Effector memory CD4-positive, alpha-beta T cell (primary cell): Measurements from ENCODE around the gene ARRDC1.
"Not testable (repeated sequence)": the region's sequence is repeated elsewhere in the genome, so short reads cannot be mapped to it uniquely, and the experiment has no call there.

Experiments
- DNase-seq, 3 donors: peaks; one replicate each; pipeline ENCODE4 v3.0.0-alpha.2; 2020
- H3K27ac ChIP-seq: 2 replicates; pipeline ENCODE4 v1.7.0; 2013; ENCODE audit warnings: mild to moderate bottlenecking, low read length, moderate library complexity; ENCODE audit not compliant: insufficient read depth, poor library complexity, severe bottlenecking
- H3K27me3 ChIP-seq: replicated peaks from 2 replicates; pipeline ENCODE4 v1.7.0; 2013; ENCODE audit warnings: mild to moderate bottlenecking, low read length; ENCODE audit not compliant: insufficient read depth, control insufficient read depth, poor library complexity, severe bottlenecking
- H3K36me3 ChIP-seq: 2 replicates; pipeline ENCODE4 v1.7.0; 2013; ENCODE audit warnings: mild to moderate bottlenecking, low read length, moderate library complexity; ENCODE audit not compliant: control insufficient read depth, insufficient read depth
- H3K4me1 ChIP-seq: 2 replicates; pipeline ENCODE4 v1.7.0; 2013; ENCODE audit warnings: low read length, mild to moderate bottlenecking; ENCODE audit not compliant: control insufficient read depth, insufficient read depth, poor library complexity, severe bottlenecking
- H3K4me3 ChIP-seq: 2 replicates; pipeline ENCODE4 v1.7.0; 2013; ENCODE audit warnings: low read length, low read depth, mild to moderate bottlenecking; ENCODE audit not compliant: insufficient read depth, poor library complexity, severe bottlenecking
- H3K9me3 ChIP-seq: 2 replicates; pipeline ENCODE4 v1.7.0; 2013; ENCODE audit warnings: mild to moderate bottlenecking, low read length, moderate library complexity; ENCODE audit not compliant: control insufficient read depth
- total RNA-seq, 3 donors: gene quantifications; one replicate each; lab custom pipeline; 2026; lab: John Stamatoyannopoulos, UW

Gene ARRDC1, protein sequence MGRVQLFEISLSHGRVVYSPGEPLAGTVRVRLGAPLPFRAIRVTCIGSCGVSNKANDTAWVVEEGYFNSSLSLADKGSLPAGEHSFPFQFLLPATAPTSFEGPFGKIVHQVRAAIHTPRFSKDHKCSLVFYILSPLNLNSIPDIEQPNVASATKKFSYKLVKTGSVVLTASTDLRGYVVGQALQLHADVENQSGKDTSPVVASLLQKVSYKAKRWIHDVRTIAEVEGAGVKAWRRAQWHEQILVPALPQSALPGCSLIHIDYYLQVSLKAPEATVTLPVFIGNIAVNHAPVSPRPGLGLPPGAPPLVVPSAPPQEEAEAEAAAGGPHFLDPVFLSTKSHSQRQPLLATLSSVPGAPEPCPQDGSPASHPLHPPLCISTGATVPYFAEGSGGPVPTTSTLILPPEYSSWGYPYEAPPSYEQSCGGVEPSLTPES
- 29.0 to 56.9 (median 35.5) reads per million in 3 donors for total RNA-seq

DNA sequence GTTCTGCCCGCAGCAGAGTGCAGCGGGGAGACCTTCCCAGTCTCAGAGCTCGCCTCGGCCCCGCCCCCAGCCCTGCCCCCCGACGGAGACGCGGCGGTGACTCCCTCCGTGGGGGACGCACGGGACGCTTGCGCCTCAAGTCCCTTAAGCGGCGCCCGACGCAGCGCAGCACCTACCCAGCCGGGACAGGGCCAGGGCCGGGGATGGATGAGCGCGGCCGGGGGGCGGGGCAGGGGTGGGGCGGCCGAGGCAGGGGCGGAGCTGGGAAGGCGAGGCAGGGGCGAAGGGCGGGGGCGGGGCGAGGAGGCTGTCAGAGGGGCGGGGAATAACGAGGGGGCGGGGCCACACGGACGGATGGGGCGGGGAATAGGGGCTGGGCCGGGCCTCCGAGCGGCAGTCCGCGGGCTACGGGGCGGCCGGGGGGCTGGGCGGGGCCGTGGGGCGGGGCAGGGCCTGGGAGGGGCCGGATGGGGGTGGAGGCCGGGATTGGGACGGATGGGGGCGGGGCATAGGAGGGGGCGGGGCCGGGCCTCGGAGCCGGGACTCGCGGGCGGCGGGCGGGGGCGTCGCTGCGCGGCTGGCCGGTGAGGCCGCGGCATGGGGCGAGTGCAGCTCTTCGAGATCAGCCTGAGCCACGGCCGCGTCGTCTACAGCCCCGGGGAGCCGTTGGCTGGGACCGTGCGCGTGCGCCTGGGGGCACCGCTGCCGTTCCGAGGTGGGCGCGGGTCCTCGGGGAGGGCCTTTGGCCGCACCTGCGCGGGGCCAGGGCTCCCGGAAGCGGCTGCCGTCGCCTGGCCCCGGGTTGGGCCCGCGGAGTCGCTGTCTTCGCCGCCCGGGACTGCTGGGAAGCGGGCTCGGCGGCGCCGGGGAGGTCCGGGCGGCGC is at the start of gene ARRDC1:
Gene ARRDC1, plus strand, starts transcription at position 566 of the 884 bp plus-strand sequence. Its CDS starts 32 bp downstream, at position 598.
- no peaks in the 10 kb centered on the region for H3K27me3 ChIP-seq
- peaks cover 17% of the 10 kb centered on the region for H3K4me1 ChIP-seq
- peak within 1 kb of the TSS; percentile 60 for H3K4me3 ChIP-seq
- H3K36me3 ChIP-seq: no peaks in the 10 kb centered on the region
- DNase-seq: peak; percentile 87 to 92 (median 92)
- H3K27ac ChIP-seq: peak within 1 kb of the TSS; percentile 67
- no peaks in the 10 kb centered on the region for H3K9me3 ChIP-seq

- no peaks in the 10 kb centered on the region for H3K9me3 ChIP-seq
- no peak overlapping the region for H3K4me3 ChIP-seq
- peaks cover 16% of the 10 kb centered on the region for H3K36me3 ChIP-seq
- H3K27ac ChIP-seq: no peak overlapping the region
- no peak for DNase-seq
- H3K4me1 ChIP-seq: peaks cover 4% of the 10 kb centered on the region
- H3K27me3 ChIP-seq: no peaks in the 10 kb centered on the region
Observed at GRCh38 chr9:137556069-137556838, 49.2 kb upstream of the ARRDC1 start.

DNA sequence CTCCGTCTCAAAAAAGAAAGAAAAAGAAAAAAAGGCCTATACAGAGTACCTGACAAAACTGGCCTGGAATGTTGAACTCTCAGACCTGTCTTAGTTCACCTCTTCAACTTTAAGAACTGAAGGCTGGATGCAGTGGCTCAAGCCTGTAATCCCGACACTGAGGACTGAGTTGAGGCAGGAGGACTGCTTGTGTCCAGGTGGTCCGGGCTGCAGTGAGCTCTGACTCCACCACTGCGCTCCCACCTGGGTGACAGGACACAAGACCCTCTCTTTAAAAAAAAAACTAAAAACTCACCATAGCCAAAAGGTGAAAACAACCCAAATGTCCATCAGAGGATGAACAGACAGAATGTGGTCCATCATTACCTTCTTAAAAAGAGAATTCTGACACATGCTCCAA is 47.4 kb upstream of the ARRDC1 start:
- no peaks in the 10 kb centered on the region for H3K27me3 ChIP-seq
- peaks cover 16% of the 10 kb centered on the region for H3K36me3 ChIP-seq
- no peak for DNase-seq
- no peak overlapping the region for H3K27ac ChIP-seq
- no peaks in the 10 kb centered on the region for H3K9me3 ChIP-seq
- no peak overlapping the region for H3K4me3 ChIP-seq
- no peaks in the 10 kb centered on the region for H3K4me1 ChIP-seq

GRCh38 chr9:137564134-137564533 is 41.4 kb upstream of the ARRDC1 start:
- H3K27ac ChIP-seq: no peak overlapping the region
- DNase-seq: no peak
- no peak overlapping the region for H3K4me3 ChIP-seq
- H3K4me1 ChIP-seq: no peaks in the 10 kb centered on the region
- no peaks in the 10 kb centered on the region for H3K27me3 ChIP-seq
- H3K36me3 ChIP-seq: peaks cover 21% of the 10 kb centered on the region
- no peaks in the 10 kb centered on the region for H3K9me3 ChIP-seq

DNA sequence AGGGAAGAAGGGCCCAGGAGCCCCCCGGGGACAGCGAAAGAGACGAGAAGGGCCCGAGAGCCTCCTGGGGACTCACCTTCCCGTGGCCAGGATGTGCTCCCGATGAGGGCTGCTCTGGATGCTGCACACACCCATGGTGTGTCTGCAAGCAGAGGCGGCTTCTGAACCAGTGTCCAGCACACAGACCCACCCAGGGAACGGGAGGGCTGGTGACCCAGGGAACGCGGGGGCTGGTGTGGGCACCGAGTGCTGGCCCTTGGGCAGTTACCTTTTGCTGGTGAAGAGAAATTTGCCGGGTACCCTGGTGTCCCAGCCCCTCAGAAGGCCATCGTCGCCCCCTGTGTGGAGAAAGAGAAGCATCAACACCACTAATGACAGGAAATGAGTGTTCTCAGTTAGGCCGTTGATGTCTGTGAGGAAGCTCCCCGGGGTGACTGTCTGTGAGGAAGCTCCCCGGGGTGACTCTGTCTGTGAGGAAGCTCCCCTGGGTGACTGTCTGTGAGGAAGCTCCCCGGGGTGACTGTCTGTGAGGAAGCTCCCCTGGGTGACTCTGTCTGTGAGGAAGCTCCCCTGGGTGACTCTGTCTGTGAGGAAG is 40.6 kb upstream of the ARRDC1 start:
- Histone ChIP-seq H3K4me1 (no peaks in the 10 kb centered on the region), H3K4me3 (no peak overlapping the region), H3K36me3 (peaks cover 18% of the 10 kb centered on the region), H3K27me3 (no peaks in the 10 kb centered on the region), H3K27ac (no peak overlapping the region), H3K9me3 (no peaks in the 10 kb centered on the region)
- DNase-seq: no peak

GRCh38 chr9:137568445-137568844 is 37.0 kb upstream of the ARRDC1 start:
- not testable (repeated sequence) for H3K4me3 ChIP-seq, H3K4me1 ChIP-seq, H3K27me3 ChIP-seq, H3K27ac ChIP-seq, DNase-seq, H3K9me3 ChIP-seq
- peaks cover 20% of the 10 kb centered on the region for H3K36me3 ChIP-seq

DNA sequence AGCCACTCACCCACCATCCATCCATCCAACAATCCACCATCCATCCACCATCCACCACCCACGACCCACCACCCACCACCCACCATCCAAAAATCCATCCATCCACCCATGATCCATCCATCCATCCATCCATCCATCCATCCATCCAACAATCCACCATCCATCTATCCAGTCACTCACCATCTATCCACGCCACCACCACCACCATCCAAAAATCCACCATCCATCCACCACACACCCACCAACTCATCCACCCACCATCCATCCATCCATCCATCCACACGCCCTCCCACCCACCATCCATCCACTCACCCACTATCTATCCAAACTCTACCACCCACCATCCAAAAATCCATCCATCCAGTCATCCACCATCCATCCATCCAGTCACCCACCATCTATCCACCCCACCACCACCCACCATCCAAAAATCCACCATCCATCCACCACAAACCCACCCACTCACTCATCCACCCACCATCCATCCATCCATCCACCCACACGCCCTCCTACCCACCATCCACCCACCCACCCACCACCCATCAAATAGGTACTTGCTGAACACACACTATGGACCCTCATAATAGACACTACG is 35.8 kb upstream of the ARRDC1 start:
- Histone ChIP-seq H3K27ac (no peak overlapping the region), H3K27me3 (no peaks in the 10 kb centered on the region), H3K9me3 (no peaks in the 10 kb centered on the region), H3K4me3 (no peak overlapping the region), H3K4me1 (no peaks in the 10 kb centered on the region), H3K36me3 (peaks cover 18% of the 10 kb centered on the region)
- DNase-seq: no peak

DNA sequence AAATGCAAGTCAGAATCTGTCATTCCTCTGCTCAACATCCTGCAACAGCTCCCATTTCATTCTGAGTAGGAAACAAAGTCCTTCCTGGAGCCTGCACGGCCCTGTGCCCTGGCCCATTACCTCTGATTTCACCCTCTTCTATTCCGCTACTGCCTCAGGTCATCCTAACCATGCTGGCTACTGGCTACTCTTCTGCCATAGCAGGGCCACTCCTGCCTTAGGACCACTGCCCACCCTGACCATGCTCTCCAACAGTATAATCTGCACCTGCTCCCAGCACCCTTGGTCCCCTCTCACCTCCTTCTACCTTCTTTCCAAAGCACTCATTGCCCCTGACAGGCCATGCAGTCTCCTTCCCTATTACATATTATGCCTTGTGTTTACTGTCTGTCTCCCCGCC is 34.9 kb upstream of the ARRDC1 start:
- Histone ChIP-seq H3K36me3 (peaks cover 25% of the 10 kb centered on the region), H3K27ac (no peak overlapping the region), H3K27me3 (no peaks in the 10 kb centered on the region), H3K4me1 (no peaks in the 10 kb centered on the region), H3K9me3 (no peaks in the 10 kb centered on the region), H3K4me3 (no peak overlapping the region)
- DNase-seq: no peak

GRCh38 chr9:137574192-137574591 is 31.3 kb upstream of the ARRDC1 start:
- no peak for DNase-seq
- H3K36me3 ChIP-seq: peaks cover 29% of the 10 kb centered on the region

More at GRCh38 chr9:137574192-137574591, 31.3 kb upstream of the ARRDC1 start:
- no peaks in the 10 kb centered on the region for H3K9me3 ChIP-seq
- no peak overlapping the region for H3K27ac ChIP-seq
- H3K4me1 ChIP-seq: peaks cover 16% of the 10 kb centered on the region
- H3K27me3 ChIP-seq: no peaks in the 10 kb centered on the region
- no peak overlapping the region for H3K4me3 ChIP-seq
